Hypothalamus (tissue), 51 donors: ENCODE measurements around the gene NFATC1.

ENCODE experiments used
- DNase-seq, 51 donors: peaks; one replicate each; lab custom pipeline; 2025; lab: John Stamatoyannopoulos, UW

NFATC1 gene

GRCh38 chr18:79512461-79513380 is 117.0 kb downstream of the NFATC1 start:
- DNase-seq, result no peak

GRCh38 chr18:79513381-79514081 is 117.8 kb downstream of the NFATC1 start:
- no peak for DNase-seq

GRCh38 chr18:79515331-79515730 is 119.6 kb downstream of the NFATC1 start:
- no peak for DNase-seq

- no peak for DNase-seq
Measured at GRCh38 chr18:79515944-79516351, 120.2 kb downstream of the NFATC1 start.

- no peak for DNase-seq
Measured at GRCh38 chr18:79516441-79516931, 120.8 kb downstream of the NFATC1 start.

GRCh38 chr18:79517341-79517740 is 121.6 kb downstream of the NFATC1 start:
- DNase-seq, result no peak

- DNase-seq, result no peak
Measured at GRCh38 chr18:79518028-79518682, 122.4 kb downstream of the NFATC1 start.

- no peak for DNase-seq
Measured at GRCh38 chr18:79518683-79519128, 123.0 kb downstream of the NFATC1 start.

- DNase-seq, result peak in 2 of 51 donors; percentile 18 to 31
Measured at GRCh38 chr18:79519751-79520477, 124.2 kb downstream of the NFATC1 start.

- DNase-seq, result no peak
Measured at GRCh38 chr18:79520478-79521390, 125.0 kb downstream of the NFATC1 start.

GRCh38 chr18:79521416-79522205 is 125.9 kb downstream of the NFATC1 start:
- no peak for DNase-seq

GRCh38 chr18:79522451-79523205 is 126.9 kb downstream of the NFATC1 start:
- DNase-seq, result no peak

- DNase-seq, result no peak
Measured at GRCh38 chr18:79523206-79523735, 127.5 kb downstream of the NFATC1 start.

GRCh38 chr18:79523736-79524180 is 128.0 kb downstream of the NFATC1 start:
- DNase-seq, result no peak

GRCh38 chr18:79524181-79525078 is 128.7 kb downstream of the NFATC1 start:
- no peak for DNase-seq
